ENCODE results near the gene OMP.

- TF ChIP-seq POLR2A (IDR thresholded peaks at IDR 0.05; ENCODE audit: low read depth) (no peak), CTCF (IDR thresholded peaks at IDR 0.05) (no peak), POLR2AphosphoS5 (IDR thresholded peaks at IDR 0.05) (no peak)
These were observed 38.8 kb downstream of the OMP start for GRCh38 chr11:77141475-77141874.
